Osteoblast (primary cell): Measurements from ENCODE around the gene WDR45. TPM values are rescaled to one million over a fixed set of nuclear protein-coding genes. Genes with fewer than 3 reads are reported as not detected.

ENCODE experiments used
- DNase-seq: peaks from one replicate; pipeline ENCODE4 v3.0.0; 2011; ENCODE audit warnings: low spot score, mixed read lengths; ENCODE audit not compliant: insufficient read length; ENCODE audit errors: missing footprints
- H2AFZ ChIP-seq: 2 replicates; pipeline ENCODE4 v1.6.0; 2011; ENCODE audit warnings: mild to moderate bottlenecking, low read length
- H3K27ac ChIP-seq: 2 replicates; pipeline ENCODE4 v1.5.1; 2011; ENCODE audit warnings: mild to moderate bottlenecking, low read depth, low read length, moderate library complexity
- H3K27me3 ChIP-seq: 2 replicates; pipeline ENCODE4 v1.6.0; 2012; ENCODE audit warnings: mild to moderate bottlenecking, control low read depth, inconsistent platforms, low read length, moderate library complexity; ENCODE audit not compliant: insufficient read depth
- H3K36me3 ChIP-seq: 2 replicates; pipeline ENCODE4 v1.5.1; 2011; ENCODE audit warnings: mild to moderate bottlenecking, low read length, control low read depth, moderate library complexity; ENCODE audit not compliant: insufficient read depth
- H3K4me1 ChIP-seq: 2 replicates; pipeline ENCODE4 v1.5.1; 2011; ENCODE audit warnings: mild to moderate bottlenecking, low read length, control low read depth, moderate library complexity; ENCODE audit not compliant: insufficient read depth
- H3K4me2 ChIP-seq: 2 replicates; pipeline ENCODE4 v1.6.0; 2011; ENCODE audit warnings: mild to moderate bottlenecking, low read length; ENCODE audit not compliant: insufficient read depth
- H3K4me3 ChIP-seq: fragments of 200-600 bp; sonication (generic); 3 replicates; pipeline ENCODE4 v1.5.1; 2012; ENCODE audit warnings: mild to moderate bottlenecking, low read length, inconsistent platforms; ENCODE audit not compliant: insufficient read depth
- H3K79me2 ChIP-seq: 2 replicates; pipeline ENCODE4 v1.6.0; 2012; ENCODE audit warnings: mild to moderate bottlenecking, low read length, control low read depth, inconsistent platforms; ENCODE audit not compliant: insufficient read depth
- H3K9me3 ChIP-seq: 2 replicates; pipeline ENCODE4 v1.5.1; 2011; ENCODE audit warnings: low read depth, low read length, control low read depth
- H4K20me1 ChIP-seq: 2 replicates; pipeline ENCODE4 v1.6.0; 2012; ENCODE audit warnings: mild to moderate bottlenecking, low read length, control low read depth; ENCODE audit not compliant: insufficient read depth
- total RNA-seq: library from RNA; depleted of rRNA; stranded (reverse); fragments of >200 nt; gene quantifications from 2 replicates; pipeline ENCODE4 v1.2.3, GENCODE V29; 2012
- TF ChIP-seq, protein P1 (sequence below): IDR thresholded peaks from 2 replicates; pipeline ENCODE4 v1.5.1; 2011; ENCODE audit warnings: mild to moderate bottlenecking, low read depth, low read length, moderate library complexity; ENCODE audit errors: extremely low read depth

The WDR45 gene
- total RNA-seq, 1 donor: 86.5 TPM

DNA sequence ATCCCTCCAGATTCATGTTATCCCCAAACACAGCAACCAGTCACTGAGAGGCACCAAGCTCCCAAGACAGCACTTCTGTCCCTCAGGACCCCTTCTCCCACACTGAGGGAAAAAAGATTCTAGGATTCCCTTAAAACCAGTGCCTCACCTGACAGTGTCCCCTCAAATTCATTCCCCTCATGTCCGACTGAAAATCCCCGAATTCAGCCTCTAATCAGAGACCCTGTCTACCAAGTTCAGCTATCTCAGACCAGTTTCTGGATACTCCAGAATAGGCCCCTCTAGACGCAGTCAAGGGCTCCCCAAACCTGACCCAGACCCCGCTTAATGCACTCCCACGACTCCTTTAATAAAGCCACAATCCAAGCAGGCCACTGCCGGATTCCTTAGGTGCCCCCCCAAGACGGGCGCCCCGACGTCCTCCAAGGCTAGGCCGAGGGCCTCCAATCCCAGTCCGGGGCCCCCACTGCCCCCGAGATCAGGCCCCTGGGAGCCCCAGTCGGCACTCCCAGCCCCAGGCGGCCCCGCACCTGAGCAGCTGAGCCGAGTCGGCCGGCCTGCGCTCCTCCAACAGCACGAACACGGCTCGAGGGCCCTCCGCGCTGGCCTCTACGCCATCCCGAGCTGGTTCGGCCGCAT is 37.0 kb downstream of the WDR45 start:
- peaks cover 12% of the 10 kb centered on the region for H3K4me1 ChIP-seq
- peak overlapping the region; percentile 91 for H3K4me2 ChIP-seq
- peak overlapping the region; percentile 81 for H3K4me3 ChIP-seq
- peaks cover 40% of the 10 kb centered on the region for H3K79me2 ChIP-seq
- H3K36me3 ChIP-seq: peaks cover 20% of the 10 kb centered on the region
- H3K9me3 ChIP-seq: no peaks in the 10 kb centered on the region
- peak; percentile 72 for DNase-seq
- H4K20me1 ChIP-seq: peaks cover 2% of the 10 kb centered on the region
- H2AFZ ChIP-seq: peak overlapping the region; percentile 22
- H3K27ac ChIP-seq: peak overlapping the region; percentile 90
- H3K27me3 ChIP-seq: no peaks in the 10 kb centered on the region
- TF ChIP-seq, protein P1, sequence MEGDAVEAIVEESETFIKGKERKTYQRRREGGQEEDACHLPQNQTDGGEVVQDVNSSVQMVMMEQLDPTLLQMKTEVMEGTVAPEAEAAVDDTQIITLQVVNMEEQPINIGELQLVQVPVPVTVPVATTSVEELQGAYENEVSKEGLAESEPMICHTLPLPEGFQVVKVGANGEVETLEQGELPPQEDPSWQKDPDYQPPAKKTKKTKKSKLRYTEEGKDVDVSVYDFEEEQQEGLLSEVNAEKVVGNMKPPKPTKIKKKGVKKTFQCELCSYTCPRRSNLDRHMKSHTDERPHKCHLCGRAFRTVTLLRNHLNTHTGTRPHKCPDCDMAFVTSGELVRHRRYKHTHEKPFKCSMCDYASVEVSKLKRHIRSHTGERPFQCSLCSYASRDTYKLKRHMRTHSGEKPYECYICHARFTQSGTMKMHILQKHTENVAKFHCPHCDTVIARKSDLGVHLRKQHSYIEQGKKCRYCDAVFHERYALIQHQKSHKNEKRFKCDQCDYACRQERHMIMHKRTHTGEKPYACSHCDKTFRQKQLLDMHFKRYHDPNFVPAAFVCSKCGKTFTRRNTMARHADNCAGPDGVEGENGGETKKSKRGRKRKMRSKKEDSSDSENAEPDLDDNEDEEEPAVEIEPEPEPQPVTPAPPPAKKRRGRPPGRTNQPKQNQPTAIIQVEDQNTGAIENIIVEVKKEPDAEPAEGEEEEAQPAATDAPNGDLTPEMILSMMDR: no peak

DNA sequence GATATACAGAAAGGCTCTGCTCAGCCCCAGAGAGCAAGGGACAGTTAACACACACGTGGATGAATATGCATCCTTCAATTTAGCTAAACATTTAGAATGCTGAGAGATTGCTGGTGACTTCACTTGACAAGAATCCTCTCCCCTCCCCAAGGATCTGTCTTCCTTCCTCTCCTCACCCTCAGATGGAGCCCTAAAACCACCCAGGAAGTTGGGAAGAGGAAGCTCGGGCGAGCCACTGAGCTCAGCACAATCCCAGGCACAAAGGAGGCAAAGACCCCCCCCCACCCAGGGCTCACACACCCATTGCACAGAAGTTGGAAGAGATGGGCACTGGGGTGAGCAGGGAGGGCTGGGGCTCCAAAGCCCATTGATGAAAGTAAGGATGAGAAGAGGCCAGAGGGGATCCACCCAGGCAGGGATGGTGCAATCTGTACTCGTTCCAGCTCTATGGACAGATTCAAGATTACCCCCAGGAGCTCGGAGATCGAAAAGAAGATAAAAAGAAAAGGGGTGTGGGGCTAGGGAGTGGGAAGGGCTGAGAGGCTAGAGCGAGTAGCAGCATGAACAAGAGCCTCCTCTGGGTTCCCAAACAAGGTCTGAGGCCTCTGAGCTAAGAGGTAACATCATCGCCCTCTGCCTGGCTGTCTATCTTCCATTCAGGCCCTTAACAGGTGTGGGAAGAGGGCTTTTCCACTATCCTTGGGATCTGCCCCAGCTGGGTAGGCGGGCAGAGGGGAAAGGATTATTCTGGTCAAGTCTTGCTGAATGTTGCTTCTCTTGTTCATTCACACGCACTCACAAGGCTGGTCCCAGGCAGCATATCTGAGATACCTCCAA is 37.7 kb downstream of the WDR45 start:
- Histone ChIP-seq H3K79me2 (peaks cover 41% of the 10 kb centered on the region), H3K36me3 (peaks cover 27% of the 10 kb centered on the region), H3K27ac (peak overlapping the region; percentile 90), H4K20me1 (peaks cover 4% of the 10 kb centered on the region), H3K4me2 (peak overlapping the region; percentile 91), H3K4me1 (peaks cover 12% of the 10 kb centered on the region), H3K4me3 (peak overlapping the region; percentile 81), H3K27me3 (no peaks in the 10 kb centered on the region), H3K9me3 (no peaks in the 10 kb centered on the region), H2AFZ (no peak overlapping the region)
- TF ChIP-seq, protein P1: no peak
- peak; percentile 80 for DNase-seq

DNA sequence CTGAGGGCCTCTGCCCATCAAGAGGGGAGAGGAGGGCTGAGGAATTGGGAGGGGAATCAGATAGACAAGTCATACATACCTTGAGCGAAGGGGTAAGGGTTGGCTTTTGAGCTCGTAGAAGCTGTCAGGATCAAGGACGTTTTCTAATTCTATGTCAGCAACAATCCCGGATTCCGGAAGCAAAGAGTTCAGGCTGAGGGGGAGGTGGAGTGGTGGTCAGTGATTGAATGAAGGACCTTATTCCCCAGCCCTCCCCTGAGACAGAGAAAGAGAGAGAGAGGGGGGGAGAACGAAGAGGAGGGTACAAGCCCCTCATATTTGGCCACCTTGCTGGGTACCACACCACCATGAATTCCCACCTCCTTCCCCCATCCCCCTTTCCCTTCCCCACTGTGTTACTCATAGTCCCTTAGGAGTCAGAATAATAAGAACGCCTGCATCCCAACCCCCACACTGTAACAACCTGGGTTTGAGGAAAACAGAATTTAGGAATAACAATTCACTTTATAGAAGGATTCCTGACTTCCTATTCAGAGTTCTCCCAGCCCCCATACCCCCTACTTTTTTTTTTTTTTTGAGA is 39.2 kb downstream of the WDR45 start:
- H3K36me3 ChIP-seq: peaks cover 34% of the 10 kb centered on the region
- peaks cover 4% of the 10 kb centered on the region for H4K20me1 ChIP-seq
- peak; percentile 82 for DNase-seq
- H3K79me2 ChIP-seq: peaks cover 41% of the 10 kb centered on the region
- no peaks in the 10 kb centered on the region for H3K9me3 ChIP-seq
- H3K4me3 ChIP-seq: peak overlapping the region; percentile 52
- H3K27ac ChIP-seq: peak overlapping the region; percentile 62
- H3K4me1 ChIP-seq: peaks cover 12% of the 10 kb centered on the region
- TF ChIP-seq, protein P1: no peak
- H3K4me2 ChIP-seq: peak overlapping the region; percentile 91
- no peak overlapping the region for H2AFZ ChIP-seq
- H3K27me3 ChIP-seq: no peaks in the 10 kb centered on the region
